ENCODE measurements around the gene SCGB3A2.

DNA sequence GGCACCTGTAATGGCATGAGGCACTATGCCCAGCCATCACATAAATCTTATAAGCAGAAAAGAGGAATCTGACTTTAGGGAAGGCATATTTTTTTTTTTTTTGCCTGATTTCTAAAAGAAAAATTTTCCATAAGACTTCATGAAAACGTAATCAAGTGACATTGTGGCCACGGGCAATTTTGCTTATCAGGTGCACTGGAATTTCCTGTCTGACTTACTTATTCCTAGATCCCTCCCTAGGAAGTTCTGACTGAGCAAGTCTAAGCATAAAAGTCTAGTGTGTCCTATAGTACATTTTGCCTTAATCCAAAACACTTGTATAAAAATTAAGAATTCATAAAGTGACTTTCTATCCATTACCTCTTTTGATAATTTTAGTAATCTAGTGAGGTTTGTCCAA, 15.3 kb downstream of the SCGB3A2 start:
- no peak for TF ChIP-seq EZH2 (IDR thresholded peaks at IDR 0.05; ENCODE audit: insufficient read depth, poor library complexity, severe bottlenecking)
- TF ChIP-seq EZH2phosphoT487 (IDR thresholded peaks at IDR 0.05; ENCODE audit: insufficient read depth, low read depth), result no peak

Measured in GM23248 (cell line).